SJSA1 (cell line): ENCODE measurements around the gene PNISR. TPM values are rescaled to one million over a fixed set of nuclear protein-coding genes. Genes with fewer than 3 reads are reported as not detected.

Experiments used
- DNase-seq, 2 experiments: peaks; one replicate each; pipeline ENCODE4 v3.0.0-alpha.2; 2015 to 2020; ENCODE audit warnings: low spot score in 2 of 2, low read depth in 1 of 2
- H3K27ac ChIP-seq: fragments of 250-450 bp; sonication (Bioruptor Pico); 2 replicates; pipeline ENCODE4 v1.5.1; 2020; ENCODE audit warnings: mild to moderate bottlenecking, moderate library complexity
- H3K27me3 ChIP-seq: fragments of 250-450 bp; sonication (Bioruptor Pico); replicated peaks from 2 replicates; pipeline ENCODE4 v1.5.1; 2020; ENCODE audit warnings: mild to moderate bottlenecking, moderate library complexity
- H3K36me3 ChIP-seq: fragments of 250-450 bp; sonication (Bioruptor Pico); 2 replicates; pipeline ENCODE4 v1.5.1; 2020; ENCODE audit warnings: mild to moderate bottlenecking
- H3K4me1 ChIP-seq: fragments of 250-450 bp; sonication (Bioruptor Pico); replicated peaks from 2 replicates; pipeline ENCODE4 v1.6.1; 2021; ENCODE audit warnings: mild to moderate bottlenecking
- H3K4me3 ChIP-seq: fragments of 250-450 bp; sonication (Bioruptor Pico); 2 replicates; pipeline ENCODE4 v1.5.1; 2020; ENCODE audit warnings: mild to moderate bottlenecking
- H3K9me3 ChIP-seq: fragments of 250-450 bp; sonication (Bioruptor Pico); replicated peaks from 2 replicates; pipeline ENCODE4 v1.5.1; 2020; ENCODE audit warnings: mild to moderate bottlenecking
- total RNA-seq: library from RNA; depleted of rRNA; stranded (reverse); fragments of >200 nt; shearing (Covaris generic); gene quantifications from 2 replicates; pipeline ENCODE4 v1.2.3, GENCODE V29; 2014

The PNISR gene
- total RNA-seq, 1 experiment from 2014 or later = 47.1 TPM

- no peak for DNase-seq
- Histone ChIP-seq H3K4me3 (peak overlapping the region; percentile 69), H3K27ac (no peak overlapping the region), H3K4me1 (peaks cover 15% of the 10 kb centered on the region), H3K9me3 (no peaks in the 10 kb centered on the region), H3K36me3 (peaks cover 27% of the 10 kb centered on the region), H3K27me3 (no peaks in the 10 kb centered on the region)
Measured at GRCh38 chr6:99424022-99424421, 1.1 kb downstream of the PNISR start.

- peaks cover 15% of the 10 kb centered on the region for H3K4me1 ChIP-seq
- H3K27ac ChIP-seq = no peak overlapping the region
- DNase-seq = no peak
- peaks cover 27% of the 10 kb centered on the region for H3K36me3 ChIP-seq
- H3K4me3 ChIP-seq = no peak overlapping the region
- no peaks in the 10 kb centered on the region for H3K9me3 ChIP-seq
- H3K27me3 ChIP-seq = no peaks in the 10 kb centered on the region
Measured at GRCh38 chr6:99422912-99423311, 2.2 kb downstream of the PNISR start.

GRCh38 chr6:99416892-99417767 is 8.0 kb downstream of the PNISR start:
- no peaks in the 10 kb centered on the region for H3K27me3 ChIP-seq
- H3K9me3 ChIP-seq = no peaks in the 10 kb centered on the region
- no peak for DNase-seq
- no peaks in the 10 kb centered on the region for H3K4me1 ChIP-seq
- H3K27ac ChIP-seq = no peak overlapping the region
- no peak overlapping the region for H3K4me3 ChIP-seq
- H3K36me3 ChIP-seq = peaks cover 44% of the 10 kb centered on the region

GRCh38 chr6:99416226-99416625 is 8.9 kb downstream of the PNISR start:
- H3K27ac ChIP-seq = no peak overlapping the region
- no peaks in the 10 kb centered on the region for H3K9me3 ChIP-seq
- DNase-seq = no peak
- H3K4me3 ChIP-seq = no peak overlapping the region
- no peaks in the 10 kb centered on the region for H3K4me1 ChIP-seq
- H3K27me3 ChIP-seq = no peaks in the 10 kb centered on the region
- H3K36me3 ChIP-seq = peaks cover 42% of the 10 kb centered on the region

DNA sequence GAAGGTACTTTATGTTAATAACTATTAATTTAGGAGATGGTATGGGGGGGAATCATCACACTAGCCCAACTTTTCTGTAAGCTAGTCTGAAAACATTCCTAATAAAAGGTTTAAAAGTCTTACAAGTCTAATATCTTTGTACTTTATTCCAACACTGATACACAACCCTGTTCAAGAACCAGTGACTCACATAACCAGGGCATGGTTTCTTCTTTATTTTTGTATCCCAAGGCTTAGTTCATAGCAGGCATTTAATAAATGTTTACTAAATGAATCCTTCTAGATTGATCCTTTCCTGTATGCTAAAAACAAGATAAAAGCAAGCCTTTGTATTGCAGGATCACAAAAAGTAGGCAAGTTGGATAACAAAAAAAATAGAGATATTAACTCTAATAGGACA is 9.7 kb downstream of the PNISR start:
- Histone ChIP-seq H3K36me3 (peaks cover 47% of the 10 kb centered on the region), H3K9me3 (no peaks in the 10 kb centered on the region), H3K27ac (no peak overlapping the region), H3K4me3 (no peak overlapping the region), H3K4me1 (no peaks in the 10 kb centered on the region), H3K27me3 (no peaks in the 10 kb centered on the region)
- no peak for DNase-seq

DNA sequence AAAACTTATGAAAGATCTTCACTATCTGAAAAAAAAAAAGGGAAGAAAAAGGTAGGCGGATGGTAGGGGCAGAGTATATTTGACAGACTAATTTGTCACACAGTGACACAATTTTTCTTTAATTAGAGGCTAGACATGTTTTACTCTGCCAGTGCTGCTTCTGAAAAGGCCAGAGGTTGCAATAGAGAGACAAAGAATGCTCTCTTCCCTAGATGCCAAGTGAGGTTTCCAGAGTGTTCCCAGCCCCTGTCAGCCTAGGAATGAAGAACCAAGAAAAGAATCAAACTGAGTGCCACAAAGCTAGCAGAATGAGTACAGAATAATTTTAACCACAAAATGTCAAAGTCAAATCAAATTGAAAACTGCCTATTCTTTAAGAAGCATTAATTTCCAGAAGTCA is 13.0 kb downstream of the PNISR start:
- Histone ChIP-seq H3K36me3 (peaks cover 81% of the 10 kb centered on the region), H3K4me1 (no peaks in the 10 kb centered on the region), H3K27ac (no peak overlapping the region), H3K27me3 (no peaks in the 10 kb centered on the region), H3K9me3 (no peaks in the 10 kb centered on the region), H3K4me3 (no peak overlapping the region)
- no peak for DNase-seq

- no peak for DNase-seq
- H3K4me3 ChIP-seq = no peak overlapping the region
- peaks cover 95% of the 10 kb centered on the region for H3K36me3 ChIP-seq
- no peaks in the 10 kb centered on the region for H3K4me1 ChIP-seq
- no peaks in the 10 kb centered on the region for H3K27me3 ChIP-seq
- H3K9me3 ChIP-seq = no peaks in the 10 kb centered on the region
- H3K27ac ChIP-seq = no peak overlapping the region
Measured at GRCh38 chr6:99409672-99410071, 15.4 kb downstream of the PNISR start.

- Histone ChIP-seq H3K27me3 (no peaks in the 10 kb centered on the region), H3K27ac (no peak overlapping the region), H3K9me3 (no peaks in the 10 kb centered on the region), H3K4me1 (no peaks in the 10 kb centered on the region), H3K36me3 (peaks cover 97% of the 10 kb centered on the region), H3K4me3 (no peak overlapping the region)
- DNase-seq = no peak
Measured at GRCh38 chr6:99407076-99407475, 18.0 kb downstream of the PNISR start.

GRCh38 chr6:99402448-99402847 is 22.7 kb downstream of the PNISR start:
- H3K9me3 ChIP-seq = no peaks in the 10 kb centered on the region
- H3K27ac ChIP-seq = no peak overlapping the region
- H3K4me3 ChIP-seq = no peak overlapping the region
- no peaks in the 10 kb centered on the region for H3K27me3 ChIP-seq
- H3K4me1 ChIP-seq = no peaks in the 10 kb centered on the region
- peaks cover 91% of the 10 kb centered on the region for H3K36me3 ChIP-seq
- no peak for DNase-seq

GRCh38 chr6:99397287-99397686 is 27.8 kb downstream of the PNISR start:
- no peak for DNase-seq
- H3K36me3 ChIP-seq = peaks cover 45% of the 10 kb centered on the region

GRCh38 chr6:99393698-99394531 is 31.2 kb downstream of the PNISR start, which contains the start of gene COQ3:
Gene COQ3 (minus strand): TSS chr6:99394195. CDS start chr6:99394179, 16 bp downstream.
- H3K9me3 ChIP-seq = no peaks in the 10 kb centered on the region
- H3K36me3 ChIP-seq = peaks cover 13% of the 10 kb centered on the region
- H3K4me3 ChIP-seq = peak within 1 kb of the TSS; percentile 64
- DNase-seq = peak; percentile 86 to 89
- H3K27ac ChIP-seq = peak within 1 kb of the TSS; percentile 55
- H3K4me1 ChIP-seq = no peaks in the 10 kb centered on the region; the same call in 1 of the 2 replicates
- H3K27me3 ChIP-seq = no peaks in the 10 kb centered on the region

More at GRCh38 chr6:99397287-99397686, 27.8 kb downstream of the PNISR start:
- H3K4me3 ChIP-seq = no peak overlapping the region
- no peaks in the 10 kb centered on the region for H3K9me3 ChIP-seq
- no peak overlapping the region for H3K27ac ChIP-seq
- H3K27me3 ChIP-seq = no peaks in the 10 kb centered on the region
- H3K4me1 ChIP-seq = no peaks in the 10 kb centered on the region; the same call in 1 of the 2 replicates

- H3K27ac ChIP-seq = peak overlapping the region; percentile 55; the same call in 1 of the 2 replicates
- peaks cover 8% of the 10 kb centered on the region; the same call in 1 of the 2 replicates for H3K36me3 ChIP-seq
- no peaks in the 10 kb centered on the region for H3K9me3 ChIP-seq
- no peaks in the 10 kb centered on the region; the same call in 1 of the 2 replicates for H3K4me1 ChIP-seq
- H3K4me3 ChIP-seq = peak overlapping the region; percentile 64
- no peaks in the 10 kb centered on the region for H3K27me3 ChIP-seq
- DNase-seq = no peak
Measured at GRCh38 chr6:99393366-99393697, 31.8 kb downstream of the PNISR start.

- Histone ChIP-seq H3K4me1 (no peaks in the 10 kb centered on the region; the same call in 1 of the 2 replicates), H3K9me3 (no peaks in the 10 kb centered on the region), H3K4me3 (no peak overlapping the region), H3K36me3 (no peaks in the 10 kb centered on the region; the same call in 1 of the 2 replicates), H3K27me3 (no peaks in the 10 kb centered on the region), H3K27ac (no peak overlapping the region)
- no peak for DNase-seq
Measured at GRCh38 chr6:99390896-99391295, 34.2 kb downstream of the PNISR start.

DNA sequence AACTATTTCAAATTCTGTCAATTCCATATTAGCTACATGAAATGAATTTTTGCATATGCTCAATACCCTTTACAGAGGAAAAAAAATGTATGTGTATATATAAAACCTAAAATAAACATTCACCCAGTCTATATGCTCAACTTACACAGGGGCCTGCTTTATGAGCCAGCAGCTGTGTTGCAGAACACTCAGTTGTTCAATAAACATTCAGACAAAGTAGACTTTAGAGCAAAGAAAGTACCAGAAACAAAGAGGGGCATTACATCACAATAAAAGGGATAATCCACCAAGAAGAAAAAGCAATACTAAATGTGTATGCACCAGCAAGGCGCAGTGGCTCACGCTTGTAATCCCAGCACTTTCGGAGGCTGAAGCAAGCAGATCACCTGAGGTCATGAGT is 40.6 kb downstream of the PNISR start:
- Histone ChIP-seq H3K4me1 (no peaks in the 10 kb centered on the region), H3K27me3 (no peaks in the 10 kb centered on the region), H3K27ac (no peak overlapping the region), H3K9me3 (no peaks in the 10 kb centered on the region), H3K4me3 (no peak overlapping the region), H3K36me3 (no peaks in the 10 kb centered on the region)
- DNase-seq = no peak
